Tibial nerve (tissue), 4 donors: ENCODE results near the gene SORCS2. TPM values are rescaled to one million over a fixed set of nuclear protein-coding genes. Genes with fewer than 3 reads are reported as not detected.

Experiments used
- DNase-seq, 2 donors: peaks; one replicate each; pipeline ENCODE4 v3.0.0-alpha.2; 2019; ENCODE audit warnings: low spot score in 2 of 2
- H3K27ac ChIP-seq, 4 donors: fragments of 200-600 bp; sonication (generic) in 3 of 4; one replicate each; pipeline ENCODE4 v1.5.1; 2017 to 2019; ENCODE audit warnings: mild to moderate bottlenecking in 1 of 4
- H3K27me3 ChIP-seq, 2 donors: fragments of 200-600 bp; sonication (generic) in 1 of 2; one replicate each; pipeline versions ENCODE4 v1.5.1 to v1.6.0; 2017 to 2019
- H3K36me3 ChIP-seq, 3 donors: fragments of 200-600 bp; sonication (generic); one replicate each; pipeline ENCODE4 v1.5.1; 2018 to 2019
- H3K4me1 ChIP-seq, 4 donors: fragments of 200-600 bp; sonication (generic) in 3 of 4; one replicate each; pipeline ENCODE4 v1.5.1; 2017 to 2019
- H3K4me3 ChIP-seq, 4 donors: fragments of 200-600 bp; sonication (generic) in 3 of 4; one replicate each; pipeline ENCODE4 v1.5.1; 2017 to 2019; ENCODE audit warnings: mild to moderate bottlenecking in 1 of 4, moderate library complexity in 1 of 4
- H3K9me3 ChIP-seq, 4 donors: fragments of 200-600 bp; sonication (generic) in 3 of 4; one replicate each; pipeline ENCODE4 v1.5.1; 2017 to 2019
- CTCF ChIP-seq, 5 experiments: fragments of 200-600 bp in 3 of 5; fragments of 450-650 bp in 2 of 5; sonication (generic) in 3 of 5; IDR thresholded peaks; one replicate each; pipeline ENCODE4 v1.5.1; 2016 to 2019; ENCODE audit warnings: antibody characterized with exemption in 5 of 5, mild to moderate bottlenecking in 3 of 5, moderate library complexity in 2 of 5
- EP300 ChIP-seq, 2 donors: sonication (generic); formaldehyde crosslinking; IDR thresholded peaks; one replicate each; pipeline ENCODE4 v1.6.1; 2017; ENCODE audit warnings: antibody characterized with exemption in 2 of 2, mild to moderate bottlenecking in 1 of 2
- POLR2A ChIP-seq, 2 donors: fragments of 450-650 bp; IDR thresholded peaks; one replicate each; pipeline ENCODE4 v1.6.1; 2017; ENCODE audit warnings: antibody characterized with exemption in 2 of 2, mild to moderate bottlenecking in 2 of 2, moderate library complexity in 2 of 2
- WGBS, 2 donors: methylation state at CpG; one replicate each; pipeline ENCODE4 v1.1.5; 2018; 5-methylcytosine and 5-hydroxymethylcytosine counted together
- total RNA-seq, 4 donors: library from RNA; depleted of rRNA; stranded (reverse); fragments of >200 nt; gene quantifications; one replicate each; pipeline ENCODE4 v1.1.0, GENCODE V29; 2016

SORCS2 gene
- total RNA-seq, 4 donors from 2014 or later = 15.6 to 48.9 (median 38.3) TPM

DNA sequence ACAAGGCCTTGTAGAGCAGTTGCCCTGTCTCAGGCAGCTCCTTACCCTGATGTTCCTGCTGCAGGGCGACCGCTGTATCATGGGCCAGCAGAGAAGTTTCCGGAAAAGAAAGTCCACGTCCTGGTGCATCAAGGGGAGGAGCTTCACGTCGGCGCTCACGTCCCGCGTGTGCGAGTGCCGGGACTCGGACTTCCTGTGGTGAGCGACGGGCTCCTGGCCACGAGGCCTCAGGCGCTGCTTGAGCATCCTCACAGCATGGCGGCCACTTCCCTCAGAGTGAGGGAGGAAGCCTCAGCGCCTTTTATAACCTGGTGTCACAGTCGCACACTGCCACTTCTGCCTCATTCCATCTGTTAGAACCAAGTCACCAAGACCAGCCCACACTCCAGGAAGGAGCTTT, 521.8 kb downstream of the SORCS2 start:
- Histone ChIP-seq H3K4me1 (peaks cover 0 to under 1% (median 0%) of the 10 kb centered on the region in 4 donors), H3K36me3 (peaks cover 0 to 57% (median 0%) of the 10 kb centered on the region in 3 donors), H3K9me3 (peaks cover 0 to 9% (median 0%) of the 10 kb centered on the region in 4 donors), H3K27ac (no peak overlapping the region), H3K4me3 (no peak overlapping the region), H3K27me3 (no peaks in the 10 kb centered on the region)
- 91 to 96% methylated on average over 20 of the region's 20 CpGs for WGBS, 2 donors
- no peak for TF ChIP-seq EP300 (IDR thresholded peaks at IDR 0.05)
- TF ChIP-seq CTCF (IDR thresholded peaks at IDR 0.05) = no peak
- TF ChIP-seq POLR2A (IDR thresholded peaks at IDR 0.05) = no peak
- no peak for DNase-seq

DNA sequence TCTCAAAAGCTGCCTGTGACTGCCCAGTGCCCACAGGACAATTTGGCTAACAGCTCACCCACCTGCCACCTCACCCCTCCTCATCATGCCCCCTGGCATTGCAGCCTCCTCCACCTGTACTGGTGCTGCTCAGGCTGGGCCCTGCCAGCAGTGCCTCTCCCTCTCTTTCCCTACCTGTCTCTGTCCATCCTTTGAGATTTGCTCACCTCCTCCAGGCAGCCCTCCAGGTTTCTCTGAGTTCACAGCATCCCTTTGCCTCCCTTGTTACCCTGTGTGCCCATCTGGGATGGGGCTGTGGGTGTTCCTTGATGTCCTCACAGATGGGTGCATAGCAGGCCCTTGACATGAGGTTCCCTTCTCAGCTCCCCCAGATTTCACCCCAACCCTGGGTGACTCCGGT, 522.4 kb downstream of the SORCS2 start:
- no peak for DNase-seq
- Histone ChIP-seq H3K4me3 (no peak overlapping the region), H3K27ac (no peak overlapping the region), H3K36me3 (peaks cover 0 to 57% (median 0%) of the 10 kb centered on the region in 3 donors), H3K27me3 (no peaks in the 10 kb centered on the region), H3K9me3 (peaks cover 0 to 9% (median 0%) of the 10 kb centered on the region in 4 donors), H3K4me1 (peaks cover 0 to 6% (median 0%) of the 10 kb centered on the region in 4 donors)
- 90 to 96% methylated on average over 1 of the region's 1 CpG for WGBS, 2 donors
- no peak for TF ChIP-seq EP300 (IDR thresholded peaks at IDR 0.05)
- no peak for TF ChIP-seq POLR2A (IDR thresholded peaks at IDR 0.05)
- TF ChIP-seq CTCF (IDR thresholded peaks at IDR 0.05) = no peak

DNA sequence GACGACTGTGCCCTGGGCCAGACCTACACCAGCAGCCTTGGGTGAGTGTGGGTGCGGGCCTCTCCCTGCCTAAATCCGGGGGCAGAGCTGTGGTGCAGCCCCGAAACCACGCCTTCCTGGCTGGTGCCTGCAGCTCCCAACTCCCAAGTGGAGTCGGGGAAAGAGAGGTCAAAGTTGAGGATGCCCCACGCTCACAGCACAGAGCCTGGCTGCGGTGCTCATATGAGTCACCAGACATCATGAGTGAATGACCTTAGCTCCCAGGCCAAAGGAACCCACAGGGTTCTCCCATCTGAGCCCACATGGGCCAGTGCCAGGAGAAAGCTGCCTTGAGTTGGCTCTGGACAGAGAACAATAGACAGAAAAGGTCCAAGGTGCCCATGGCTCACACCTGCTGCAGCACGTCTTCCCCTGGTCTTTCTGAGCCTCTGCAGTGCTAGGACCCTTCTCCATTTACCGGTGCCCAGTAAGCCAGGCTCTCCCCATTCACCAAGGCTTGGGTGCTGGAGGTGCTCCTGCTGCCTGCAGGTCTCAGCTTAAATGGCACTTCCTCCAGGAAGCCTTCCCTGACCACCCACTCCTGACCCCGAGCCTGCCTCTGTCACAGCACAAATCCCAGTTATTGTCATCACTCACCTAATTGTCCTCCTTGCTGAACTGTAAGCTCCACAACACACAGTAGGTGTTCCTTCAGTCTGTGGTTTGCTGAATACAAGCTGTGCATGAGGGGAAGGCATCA, 523.1 kb downstream of the SORCS2 start:
- Histone ChIP-seq H3K9me3 (peaks cover 0 to 9% (median 0%) of the 10 kb centered on the region in 4 donors), H3K4me3 (no peak overlapping the region), H3K36me3 (peaks cover 0 to 57% (median 0%) of the 10 kb centered on the region in 3 donors), H3K27ac (no peak overlapping the region), H3K27me3 (no peaks in the 10 kb centered on the region), H3K4me1 (peaks cover 0 to 6% (median 0%) of the 10 kb centered on the region in 4 donors)
- no peak for DNase-seq
- no peak for TF ChIP-seq CTCF (IDR thresholded peaks at IDR 0.05)
- no peak for TF ChIP-seq POLR2A (IDR thresholded peaks at IDR 0.05)
- no peak for TF ChIP-seq EP300 (IDR thresholded peaks at IDR 0.05)
- 64 to 70% methylated on average over 11 of the region's 11 CpGs for WGBS, 2 donors

DNA sequence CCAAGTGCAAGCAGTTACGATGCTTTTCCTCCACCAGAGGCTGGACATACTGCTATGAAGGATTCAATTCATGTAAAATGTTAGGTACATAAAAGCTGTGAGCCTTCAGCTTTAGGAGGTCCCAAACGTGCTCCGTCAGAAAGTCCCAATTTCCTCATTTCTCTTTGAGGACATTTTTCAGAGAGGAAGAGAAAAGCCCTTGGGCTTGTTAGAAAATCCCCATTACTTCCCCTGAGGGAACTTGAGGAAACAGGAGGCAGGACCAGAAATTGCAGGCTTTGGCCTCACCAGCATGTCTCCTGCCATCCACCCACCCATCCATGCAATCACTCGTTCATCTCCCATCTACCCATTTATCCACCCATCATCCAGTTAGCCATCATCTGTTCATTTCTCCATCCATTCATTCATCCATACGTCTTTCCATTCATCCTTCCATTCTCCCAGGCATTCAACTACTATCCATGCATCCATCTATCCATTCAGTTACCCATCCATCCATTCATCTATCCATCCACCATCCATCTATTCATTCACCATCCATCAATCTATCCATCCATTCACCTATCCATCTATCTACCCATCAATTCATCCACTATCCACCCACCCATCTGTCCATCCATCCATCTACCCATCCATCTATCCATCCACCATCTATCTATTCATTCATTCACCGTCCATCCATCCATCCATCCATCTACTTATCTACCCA, 523.8 kb downstream of the SORCS2 start:
- no peak for DNase-seq
- H3K27ac ChIP-seq = no peak overlapping the region
- H3K4me3 ChIP-seq = no peak overlapping the region
- peaks cover 0 to 62% (median 0%) of the 10 kb centered on the region in 3 donors for H3K36me3 ChIP-seq
- no peaks in the 10 kb centered on the region for H3K27me3 ChIP-seq
- no peak for TF ChIP-seq CTCF (IDR thresholded peaks at IDR 0.05)
- no peak for TF ChIP-seq EP300 (IDR thresholded peaks at IDR 0.05)
- TF ChIP-seq POLR2A (IDR thresholded peaks at IDR 0.05) = no peak
- H3K4me1 ChIP-seq = peaks cover 0 to 6% (median 0%) of the 10 kb centered on the region in 4 donors
- H3K9me3 ChIP-seq = peaks cover 0 to 9% (median 0%) of the 10 kb centered on the region in 4 donors
- 65 to 82% methylated on average over 6 of the region's 6 CpGs for whole genome bisulfite sequencing, 2 donors

- Histone ChIP-seq H3K9me3 (peaks cover 0 to 9% (median 0%) of the 10 kb centered on the region in 4 donors), H3K27ac (no peak overlapping the region), H3K4me1 (peaks cover 0 to 6% (median 0%) of the 10 kb centered on the region in 4 donors), H3K4me3 (no peak overlapping the region), H3K36me3 (peaks cover 0 to 61% (median 0%) of the 10 kb centered on the region in 3 donors), H3K27me3 (no peaks in the 10 kb centered on the region)
- DNase-seq = no peak
- 87 to 88% methylated on average over 11 of the region's 11 CpGs for WGBS, 2 donors
- no peak for TF ChIP-seq POLR2A (IDR thresholded peaks at IDR 0.05)
These were observed 524.8 kb downstream of the SORCS2 start for GRCh38 chr4:7717161-7717560.
